CD14-positive monocyte (primary cell): ENCODE measurements around the gene BORCS5. TPM values are rescaled to one million over a fixed set of nuclear protein-coding genes. Genes with fewer than 3 reads are reported as not detected.

Experiments used
- DNase-seq, 3 donors: peaks; one replicate each; pipeline ENCODE4 v3.0.0-alpha.2; 2011 to 2022
- H2AFZ ChIP-seq: 2 replicates; pipeline ENCODE4 v1.6.0; 2012; ENCODE audit warnings: mild to moderate bottlenecking, low read depth, low read length, inconsistent platforms; ENCODE audit not compliant: insufficient read depth, poor library complexity, severe bottlenecking
- H3K27ac ChIP-seq, 2 donors: 1 replicate in 1 of 2; 2 replicates in 1 of 2; pipeline ENCODE4 v1.5.1; 2012 to 2013; ENCODE audit warnings: low read length in 2 of 2, control low read depth in 1 of 2, inconsistent platforms in 1 of 2, low read depth in 1 of 2, mild to moderate bottlenecking in 1 of 2
- H3K27me3 ChIP-seq, 2 donors: one replicate each; pipeline versions ENCODE4 v1.6.0 to v1.6.1; 2011 to 2013; ENCODE audit warnings: low read length in 2 of 2; ENCODE audit not compliant: control insufficient read depth in 2 of 2, insufficient read depth in 2 of 2
- H3K36me3 ChIP-seq, 2 donors: replicated peaks in 1 of 2; 1 replicate in 1 of 2; 2 replicates in 1 of 2; pipeline versions ENCODE4 v1.5.1 to v1.6.1; 2012 to 2013; ENCODE audit warnings: low read length in 2 of 2, control low read depth in 1 of 2, inconsistent platforms in 1 of 2, mild to moderate bottlenecking in 1 of 2; ENCODE audit not compliant: insufficient read depth in 2 of 2, control insufficient read depth in 1 of 2
- H3K4me1 ChIP-seq, 2 donors: 1 replicate in 1 of 2; 2 replicates in 1 of 2; pipeline versions ENCODE4 v1.5.1 to v1.6.1; 2012 to 2013; ENCODE audit warnings: low read length in 2 of 2, control low read depth in 1 of 2, inconsistent platforms in 1 of 2, mild to moderate bottlenecking in 1 of 2, moderate library complexity in 1 of 2; ENCODE audit not compliant: insufficient read depth in 2 of 2, control insufficient read depth in 1 of 2
- H3K4me2 ChIP-seq: replicated peaks from 2 replicates; pipeline ENCODE3; 2012; ENCODE audit warnings: low read length, moderate library complexity, mild to moderate bottlenecking; ENCODE audit not compliant: poor library complexity, severe bottlenecking; ENCODE audit errors: extremely low read depth
- H3K4me3 ChIP-seq, 3 experiments: fragments of 200-600 bp in 1 of 3; sonication (generic) in 1 of 3; replicated peaks in 1 of 3; 1 replicate in 2 of 3; 2 replicates in 1 of 3; pipeline ENCODE4 v1.5.1; 2011 to 2013; ENCODE audit warnings: low read length in 3 of 3, mild to moderate bottlenecking in 3 of 3, control low read depth in 2 of 3, low read depth in 2 of 3, inconsistent platforms in 1 of 3, moderate library complexity in 1 of 3
- H3K79me2 ChIP-seq: 2 replicates; pipeline ENCODE4 v1.6.0; 2012; ENCODE audit warnings: mild to moderate bottlenecking, control low read depth, inconsistent platforms, low read length, moderate library complexity; ENCODE audit not compliant: insufficient read depth
- H3K9ac ChIP-seq: 2 replicates; pipeline ENCODE4 v1.6.0; 2017; ENCODE audit warnings: low read length, mild to moderate bottlenecking; ENCODE audit not compliant: insufficient read depth, poor library complexity, severe bottlenecking
- H3K9me3 ChIP-seq, 2 donors: replicated peaks in 1 of 2; 1 replicate in 1 of 2; 2 replicates in 1 of 2; pipeline versions ENCODE4 v1.5.1 to v1.6.1; 2012 to 2013; ENCODE audit warnings: low read length in 2 of 2, control low read depth in 1 of 2; ENCODE audit not compliant: control insufficient read depth in 1 of 2, insufficient read depth in 1 of 2
- H4K20me1 ChIP-seq: 2 replicates; pipeline ENCODE4 v1.6.0; 2012; ENCODE audit warnings: mild to moderate bottlenecking, low read length, control low read depth, moderate library complexity; ENCODE audit not compliant: insufficient read depth
- H3K27ac Mint-ChIP-seq, 7 donors: one replicate each; pipeline ENCODE4 v1.8.0; 2020; ENCODE audit warnings: mild to moderate bottlenecking in 7 of 7, mixed read lengths in 7 of 7, moderate library complexity in 6 of 7, inconsistent platforms in 2 of 7
- H3K27me3 Mint-ChIP-seq, 3 donors: one replicate each; pipeline ENCODE4 v1.8.0; 2021 to 2022; ENCODE audit warnings: low read depth in 3 of 3, mild to moderate bottlenecking in 3 of 3, mixed read lengths in 3 of 3, moderate library complexity in 3 of 3, inconsistent platforms in 1 of 3
- H3K36me3 Mint-ChIP-seq, 2 donors: one replicate each; pipeline ENCODE4 v1.8.0; 2020; ENCODE audit warnings: mixed read lengths in 2 of 2, inconsistent platforms in 1 of 2, mild to moderate bottlenecking in 1 of 2
- H3K4me1 Mint-ChIP-seq: one replicate; pipeline ENCODE4 v1.8.0; 2020; ENCODE audit warnings: mild to moderate bottlenecking, mixed read lengths
- H3K4me3 Mint-ChIP-seq, 2 donors: one replicate each; pipeline ENCODE4 v1.8.0; 2020; ENCODE audit warnings: mild to moderate bottlenecking in 2 of 2, mixed read lengths in 2 of 2, moderate library complexity in 1 of 2
- H3K9me3 Mint-ChIP-seq, 7 donors: one replicate each; pipeline ENCODE4 v1.8.0; 2020 to 2022; ENCODE audit warnings: mixed read lengths in 7 of 7, mild to moderate bottlenecking in 6 of 7, moderate library complexity in 6 of 7, inconsistent platforms in 2 of 7
- WGBS: methylation state at CpG from one replicate; pipeline ENCODE4 v1.1.5; 2013; ENCODE audit warnings: missing lambda C conversion rate; ENCODE audit not compliant: insufficient coverage; 5-methylcytosine and 5-hydroxymethylcytosine counted together
- intact Hi-C, 2 donors: fragments of 100-400 bp; cut with micrococcal nuclease; formaldehyde crosslinking; loops; one replicate each; pipeline versions ENCODE4 v1.15.0 to v1.15.1; 2023
- polyA plus RNA-seq, 3 donors: library from polyadenylated mRNA; depleted of rRNA in 1 of 3; unstranded in 2 of 3; stranded (reverse) in 1 of 3; fragments of 300-500 nt in 2 of 3; fragments of >200 nt in 1 of 3; fragmentation: Illumina TruSeq in 2 of 3; gene quantifications; 1 replicate in 2 of 3; 2 replicates in 1 of 3; pipeline ENCODE4 v1.2.3, GENCODE V29; 2012 to 2021
- TF ChIP-seq, protein P1 (sequence below): fragments of 200-600 bp; IDR thresholded peaks from one replicate; pipeline ENCODE4 v1.8.0; 2022; ENCODE audit warnings: antibody characterized with exemption, mild to moderate bottlenecking

BORCS5 gene
- polyA plus RNA-seq, 3 donors: 8.5 to 15.1 (median 9.6) TPM

DNA sequence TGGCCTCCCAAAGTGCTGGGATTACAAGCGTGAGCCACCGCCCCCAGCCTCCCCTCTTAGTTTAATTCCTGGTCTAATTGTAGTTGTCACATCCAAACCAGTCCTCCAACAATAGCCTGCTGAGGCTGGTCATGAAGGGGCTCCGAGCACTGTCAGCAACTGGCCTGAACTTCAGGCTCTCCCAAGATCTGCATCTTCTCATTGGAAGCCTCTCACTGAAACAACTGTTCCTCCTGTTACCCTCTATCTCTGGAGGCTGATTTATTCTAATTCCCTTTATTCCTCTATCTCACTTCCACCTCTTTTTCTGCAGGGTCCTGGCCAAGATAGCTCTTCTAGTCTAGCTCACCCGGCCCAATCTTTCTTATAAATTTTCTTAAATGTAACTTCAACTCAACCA is 116.3 kb downstream of the BORCS5 start:
- no peak overlapping the region for H3K27ac ChIP-seq
- 100% methylated on average over 3 of the region's 4 CpGs for WGBS
- H3K4me2 ChIP-seq: no peak overlapping the region
- H3K9me3 ChIP-seq: no peaks in the 10 kb centered on the region
- no peak overlapping the region for H3K4me3 Mint-ChIP-seq
- no peak for DNase-seq
- peak overlapping the region in 1 of 7 donors; percentile 2 for H3K27ac Mint-ChIP-seq
- no peak overlapping the region for H3K9ac ChIP-seq
- H3K4me3 ChIP-seq: no peak overlapping the region
- H4K20me1 ChIP-seq: no peaks in the 10 kb centered on the region
- H2AFZ ChIP-seq: no peak overlapping the region
- H3K36me3 Mint-ChIP-seq: peaks cover 35 to 37% of the 10 kb centered on the region in 2 donors
- H3K36me3 ChIP-seq: peaks cover 0 to 3% of the 10 kb centered on the region in 2 donors
- peaks cover 0 to 3% (median 1%) of the 10 kb centered on the region in 7 donors for H3K9me3 Mint-ChIP-seq
- no peaks in the 10 kb centered on the region for H3K79me2 ChIP-seq
- H3K27me3 ChIP-seq: no peaks in the 10 kb centered on the region
- H3K27me3 Mint-ChIP-seq: peaks cover 0 to 8% (median 0%) of the 10 kb centered on the region in 3 donors
- peaks cover 2% of the 10 kb centered on the region in 2 donors for H3K4me1 ChIP-seq
- TF ChIP-seq, protein P1, sequence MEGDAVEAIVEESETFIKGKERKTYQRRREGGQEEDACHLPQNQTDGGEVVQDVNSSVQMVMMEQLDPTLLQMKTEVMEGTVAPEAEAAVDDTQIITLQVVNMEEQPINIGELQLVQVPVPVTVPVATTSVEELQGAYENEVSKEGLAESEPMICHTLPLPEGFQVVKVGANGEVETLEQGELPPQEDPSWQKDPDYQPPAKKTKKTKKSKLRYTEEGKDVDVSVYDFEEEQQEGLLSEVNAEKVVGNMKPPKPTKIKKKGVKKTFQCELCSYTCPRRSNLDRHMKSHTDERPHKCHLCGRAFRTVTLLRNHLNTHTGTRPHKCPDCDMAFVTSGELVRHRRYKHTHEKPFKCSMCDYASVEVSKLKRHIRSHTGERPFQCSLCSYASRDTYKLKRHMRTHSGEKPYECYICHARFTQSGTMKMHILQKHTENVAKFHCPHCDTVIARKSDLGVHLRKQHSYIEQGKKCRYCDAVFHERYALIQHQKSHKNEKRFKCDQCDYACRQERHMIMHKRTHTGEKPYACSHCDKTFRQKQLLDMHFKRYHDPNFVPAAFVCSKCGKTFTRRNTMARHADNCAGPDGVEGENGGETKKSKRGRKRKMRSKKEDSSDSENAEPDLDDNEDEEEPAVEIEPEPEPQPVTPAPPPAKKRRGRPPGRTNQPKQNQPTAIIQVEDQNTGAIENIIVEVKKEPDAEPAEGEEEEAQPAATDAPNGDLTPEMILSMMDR: no peak
- peaks cover 9% of the 10 kb centered on the region for H3K4me1 Mint-ChIP-seq
- intact Hi-C loops: no loop called here

DNA sequence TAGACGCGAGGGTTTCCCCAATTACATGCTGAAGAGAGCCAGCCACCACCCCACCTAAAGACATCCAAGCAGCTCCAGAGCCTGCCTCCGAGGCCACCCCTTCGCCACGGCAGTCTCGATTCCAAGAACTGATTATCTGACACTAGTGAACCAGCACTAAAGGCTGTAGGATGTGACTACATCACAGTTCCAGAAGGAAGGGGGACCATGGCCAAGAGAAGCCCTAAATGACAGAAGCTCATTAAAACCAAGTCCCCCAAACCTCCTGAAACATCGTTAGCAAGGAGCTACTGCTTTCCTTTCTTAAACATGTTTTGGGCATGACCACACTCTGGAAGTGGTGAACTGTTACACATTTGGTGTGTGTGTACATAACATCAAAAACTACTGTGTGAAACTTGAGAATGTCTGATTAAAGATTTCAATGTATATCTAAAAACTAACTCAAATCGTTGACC is 117.6 kb downstream of the BORCS5 start:
- H3K9me3 ChIP-seq: no peaks in the 10 kb centered on the region
- H3K4me1 ChIP-seq: no peaks in the 10 kb centered on the region
- DNase-seq: no peak
- Mint-ChIP-seq H3K4me3 (no peak overlapping the region), H3K36me3 (peaks cover 27 to 30% of the 10 kb centered on the region in 2 donors), H3K27ac (peak overlapping the region in 6 of 7 donors; percentile 20 to 75 (median 58)), H3K9me3 (peaks cover 0 to 3% (median 1%) of the 10 kb centered on the region in 7 donors), H3K4me1 (peaks cover 5% of the 10 kb centered on the region), H3K27me3 (peaks cover 0 to 5% (median 0%) of the 10 kb centered on the region in 3 donors)
- intact Hi-C loops: no loop called here
- H4K20me1 ChIP-seq: no peaks in the 10 kb centered on the region
- no peak overlapping the region for H3K4me2 ChIP-seq
- H3K27me3 ChIP-seq: no peaks in the 10 kb centered on the region
- no peak overlapping the region for H3K9ac ChIP-seq
- H3K27ac ChIP-seq: no peak overlapping the region
- no peak overlapping the region for H3K4me3 ChIP-seq
- no peaks in the 10 kb centered on the region for H3K79me2 ChIP-seq
- H2AFZ ChIP-seq: no peak overlapping the region
- TF ChIP-seq, protein P1: no peak
- H3K36me3 ChIP-seq: peaks cover 0 to 3% of the 10 kb centered on the region in 2 donors
- 81% methylated on average over 6 of the region's 8 CpGs for WGBS
